A673 (cell line): ENCODE data around the gene PCDH17.

ENCODE experiments used
- CTCF ChIP-seq: fragments of 300-800, 200-600 bp; sonication (generic); conservative IDR thresholded peaks from 2 replicates; pipeline ENCODE4 v1.5.1; 2017; ENCODE audit warnings: low read depth, mild to moderate bottlenecking, antibody characterized with exemption, low read length, moderate library complexity, mixed read lengths
- EZH2 ChIP-seq: fragments of 200-600 bp; sonication (generic); IDR thresholded peaks from 2 replicates; pipeline ENCODE4 v1.6.1; 2017; ENCODE audit warnings: borderline replicate concordance, low read depth, mild to moderate bottlenecking, mixed read lengths, antibody characterized with exemption, low read length; ENCODE audit not compliant: poor library complexity, severe bottlenecking

DNA sequence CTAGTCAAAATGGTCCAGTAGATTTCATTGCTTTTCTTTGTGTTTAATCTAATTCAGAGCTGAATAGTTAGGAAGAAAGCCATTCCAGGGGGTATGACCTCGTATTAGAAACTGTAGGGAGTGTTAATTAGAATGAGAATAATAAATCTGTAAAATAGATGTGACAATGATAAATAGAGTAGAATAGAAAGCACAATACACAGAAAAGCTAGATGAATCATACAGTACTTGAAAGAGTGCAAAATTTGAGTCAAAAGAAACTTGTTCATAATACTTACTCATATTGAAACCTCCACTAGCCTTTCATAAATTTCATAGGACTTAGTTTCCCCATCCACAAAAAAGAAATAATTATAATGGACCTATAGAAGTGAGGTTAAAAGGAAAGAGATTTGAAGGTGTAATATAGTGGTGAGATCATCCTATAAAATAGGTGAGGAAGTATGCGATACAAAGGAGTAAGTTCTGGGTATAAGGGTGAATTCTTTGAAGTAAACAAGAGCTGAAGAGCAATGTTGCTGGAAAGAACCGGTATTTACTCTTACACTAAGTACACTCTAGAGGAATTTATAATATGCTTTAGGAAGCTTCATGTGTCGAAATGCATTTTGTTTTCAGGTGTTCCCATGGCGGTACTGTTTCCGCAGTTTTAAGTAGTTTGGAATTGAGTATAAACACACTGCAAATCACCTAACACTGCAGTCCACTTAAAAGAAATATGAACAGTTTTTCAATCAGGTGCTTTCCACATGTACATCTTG lies 21.9 kb downstream of the PCDH17 start:
- TF ChIP-seq CTCF: no peak
- no peak for TF ChIP-seq EZH2
